ENCODE data around the gene WHRN.

- no peak for TF ChIP-seq CTCF (IDR thresholded peaks at IDR 0.05)
- TF ChIP-seq POLR2A (IDR thresholded peaks at IDR 0.05), result no peak
- no peak for TF ChIP-seq POLR2AphosphoS5 (IDR thresholded peaks at IDR 0.05; ENCODE audit: insufficient read depth in 1 of 2, low read depth in 1 of 2)
These were observed 143.7 kb downstream of the WHRN start for GRCh38 chr9:114361542-114361941.
